Omental fat pad (tissue), 4 donors: ENCODE measurements around the gene GRIP2. TPM values are rescaled to one million over a fixed set of nuclear protein-coding genes. Genes with fewer than 3 reads are reported as not detected.

Experiments used
- ATAC-seq: fragments of 150-250 bp; one replicate; pipeline ENCODE4 v1.9.1; 2016; ENCODE audit warnings: mild to moderate bottlenecking, moderate library complexity; ENCODE audit not compliant: low FRiP score
- DNase-seq: peaks from one replicate; pipeline ENCODE4 v3.0.0-alpha.2; 2019; ENCODE audit warnings: low spot score
- small RNA-seq: library from RNA; depleted of rRNA; stranded (forward); fragments of <200 nt; gene quantifications from one replicate; pipeline ENCODE3, GENCODE V24; 2016
- total RNA-seq, 4 donors: library from RNA; depleted of rRNA; stranded (reverse); fragments of >200 nt; gene quantifications; one replicate each; pipeline ENCODE4 v1.1.0, GENCODE V29; 2016
- TF ChIP-seq, protein P1 (sequence below), 3 donors: fragments of 450-650 bp; IDR thresholded peaks; one replicate each; pipeline ENCODE4 v1.5.1; 2016 to 2017; ENCODE audit warnings: antibody characterized with exemption in 3 of 3, mild to moderate bottlenecking in 3 of 3, moderate library complexity in 2 of 3

The GRIP2 gene
- total RNA-seq, 4 donors from 2014 or later, result 0.69 to 2.6 (median 1.2) TPM

DNA sequence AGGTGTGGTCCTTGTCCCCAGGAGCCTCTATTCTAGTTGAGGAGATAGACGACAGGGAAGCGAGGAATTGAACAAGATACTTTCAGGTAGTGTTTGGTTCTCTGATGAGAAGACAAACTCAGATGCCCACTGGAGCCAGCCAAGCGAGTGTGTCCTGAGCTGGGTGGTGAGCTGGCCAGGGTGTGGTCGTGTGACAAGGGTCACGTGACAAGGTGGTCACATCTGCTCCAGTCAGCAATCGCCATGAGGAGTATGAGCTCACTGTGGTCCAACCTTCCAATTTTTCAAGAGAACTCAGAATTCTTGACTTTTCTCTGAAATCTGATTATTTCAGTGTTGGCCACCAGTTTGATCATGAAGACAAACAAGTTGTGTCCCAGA lies 98.2 kb downstream of the GRIP2 start:
- no peak for ATAC-seq
- DNase-seq, result no peak
- TF ChIP-seq, protein P1, sequence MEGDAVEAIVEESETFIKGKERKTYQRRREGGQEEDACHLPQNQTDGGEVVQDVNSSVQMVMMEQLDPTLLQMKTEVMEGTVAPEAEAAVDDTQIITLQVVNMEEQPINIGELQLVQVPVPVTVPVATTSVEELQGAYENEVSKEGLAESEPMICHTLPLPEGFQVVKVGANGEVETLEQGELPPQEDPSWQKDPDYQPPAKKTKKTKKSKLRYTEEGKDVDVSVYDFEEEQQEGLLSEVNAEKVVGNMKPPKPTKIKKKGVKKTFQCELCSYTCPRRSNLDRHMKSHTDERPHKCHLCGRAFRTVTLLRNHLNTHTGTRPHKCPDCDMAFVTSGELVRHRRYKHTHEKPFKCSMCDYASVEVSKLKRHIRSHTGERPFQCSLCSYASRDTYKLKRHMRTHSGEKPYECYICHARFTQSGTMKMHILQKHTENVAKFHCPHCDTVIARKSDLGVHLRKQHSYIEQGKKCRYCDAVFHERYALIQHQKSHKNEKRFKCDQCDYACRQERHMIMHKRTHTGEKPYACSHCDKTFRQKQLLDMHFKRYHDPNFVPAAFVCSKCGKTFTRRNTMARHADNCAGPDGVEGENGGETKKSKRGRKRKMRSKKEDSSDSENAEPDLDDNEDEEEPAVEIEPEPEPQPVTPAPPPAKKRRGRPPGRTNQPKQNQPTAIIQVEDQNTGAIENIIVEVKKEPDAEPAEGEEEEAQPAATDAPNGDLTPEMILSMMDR (IDR thresholded peaks at IDR 0.05), result no peak

DNA sequence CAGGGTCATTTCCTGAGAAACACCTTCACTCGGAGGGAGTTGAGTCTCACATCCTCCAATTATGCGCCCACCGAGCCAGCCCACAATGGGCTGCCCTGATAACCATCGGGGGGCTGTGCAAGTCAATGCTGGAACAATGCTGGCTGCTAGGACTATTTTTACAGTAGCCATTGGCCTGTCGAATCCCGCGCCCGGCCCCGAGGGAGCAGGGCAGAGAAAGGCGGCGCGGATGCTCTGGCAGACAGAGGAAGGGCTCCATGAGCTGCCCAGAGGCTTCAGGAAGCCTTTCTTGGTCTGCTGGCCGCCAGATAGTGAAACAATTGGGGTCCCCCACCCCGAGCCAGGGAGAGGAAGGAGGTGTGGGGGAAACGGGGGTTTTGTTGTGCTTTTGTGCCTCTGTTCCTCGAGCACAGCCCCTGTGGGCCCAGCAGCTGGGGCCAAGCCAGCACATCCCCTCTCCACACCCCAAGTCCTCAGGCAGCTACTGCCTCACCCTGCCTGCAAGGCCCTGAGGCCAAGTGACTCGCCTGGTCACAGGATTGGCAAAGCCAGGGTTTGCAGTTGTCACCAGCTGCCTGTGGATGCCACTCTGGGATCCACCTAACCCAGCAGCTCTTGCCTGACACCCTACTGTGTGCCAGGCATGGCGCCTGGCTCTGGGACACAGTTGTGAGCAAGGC lies 98.8 kb downstream of the GRIP2 start:
- no peak for ATAC-seq
- TF ChIP-seq, protein P1 (IDR thresholded peaks at IDR 0.05), result no peak

DNA sequence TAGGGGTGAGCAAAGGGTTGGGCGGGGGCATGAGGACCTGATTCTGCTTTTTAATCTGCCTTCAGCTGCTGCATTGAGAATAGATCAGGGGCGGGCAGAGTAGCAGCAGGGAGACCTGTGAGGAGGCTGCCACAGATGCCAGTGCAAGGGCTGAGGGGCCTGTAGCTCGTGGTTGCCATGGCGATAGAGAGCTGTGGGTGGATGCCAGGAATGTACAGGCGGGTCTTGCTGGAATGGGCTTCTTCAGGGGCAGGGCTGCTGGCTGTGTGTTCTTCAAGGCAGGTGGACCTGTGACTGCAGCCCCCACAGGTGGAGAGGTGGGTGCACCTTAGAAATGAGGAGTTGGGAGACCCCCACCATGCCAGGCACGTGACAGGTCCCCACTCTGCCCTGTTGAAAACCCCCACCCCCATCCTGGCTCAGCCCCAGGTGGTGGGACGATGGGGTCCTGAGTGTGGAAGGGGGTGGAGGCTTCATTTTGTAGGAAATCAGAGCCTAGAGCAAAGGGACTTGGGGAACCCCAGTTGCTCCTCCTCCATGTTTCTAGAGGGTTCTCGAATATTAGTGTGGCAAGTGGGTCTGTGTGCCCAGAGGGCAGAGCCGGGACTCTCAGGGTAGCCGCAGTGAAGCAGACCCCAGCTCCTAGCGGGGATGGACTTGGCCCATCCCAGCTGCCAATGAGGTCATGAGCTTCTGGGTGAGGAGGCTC lies 99.5 kb downstream of the GRIP2 start:
- no peak for DNase-seq
- no peak for ATAC-seq
- TF ChIP-seq, protein P1 (IDR thresholded peaks at IDR 0.05), result no peak

More for the DNA sequence above, 98.8 kb downstream of the GRIP2 start:
- no peak for DNase-seq

DNA sequence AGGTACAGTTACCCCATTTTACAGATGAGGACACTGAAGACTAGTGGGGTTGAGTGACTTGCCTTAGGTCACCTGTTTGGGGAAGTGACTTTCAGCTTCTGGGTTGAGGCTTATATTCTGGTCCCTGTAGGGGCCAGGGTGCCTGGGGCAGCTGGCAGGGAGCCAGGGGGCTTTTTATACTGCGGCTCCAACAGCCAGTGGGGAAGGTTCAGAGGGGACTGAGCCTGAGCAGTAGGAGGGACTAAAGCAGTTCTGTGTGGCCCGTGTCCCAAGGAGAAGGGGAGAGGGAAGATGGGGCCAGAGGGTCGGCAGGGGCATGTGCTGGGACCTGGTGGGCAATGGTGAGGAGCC lies 100.0 kb downstream of the GRIP2 start:
- DNase-seq (no peak), ATAC-seq (no peak)
- TF ChIP-seq, protein P1 (IDR thresholded peaks at IDR 0.05), result no peak

DNA sequence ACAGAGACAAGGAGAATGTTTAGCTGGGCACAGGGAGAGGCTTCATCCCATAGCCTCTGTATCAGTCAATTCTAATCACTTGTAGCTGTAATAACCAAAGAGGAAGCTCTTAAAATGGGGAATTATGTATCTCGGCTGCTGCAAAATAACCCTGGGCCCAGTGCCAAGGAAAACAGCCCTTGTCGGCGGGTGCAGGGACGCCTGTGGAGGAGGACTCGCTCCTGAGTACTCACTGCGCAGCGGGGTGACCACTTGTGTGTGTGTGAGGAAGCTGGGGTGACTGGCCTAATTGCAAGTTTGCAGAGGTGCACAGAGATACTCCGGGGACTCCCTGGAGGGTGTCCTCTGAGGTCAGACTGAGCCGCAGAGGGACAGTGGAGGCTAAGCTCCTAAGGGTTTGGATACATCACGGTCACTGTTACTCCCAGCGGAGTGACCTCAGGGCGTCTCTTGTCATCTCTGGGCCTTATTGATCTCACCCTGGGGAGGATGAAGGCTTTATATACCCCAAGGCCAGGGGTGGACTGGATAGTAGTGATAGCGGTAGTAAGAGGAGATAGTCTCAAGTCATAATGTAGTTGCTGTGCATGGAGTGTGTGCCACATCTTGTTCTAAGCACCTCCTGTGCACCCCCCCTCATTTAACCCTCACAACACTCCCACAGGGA lies 100.5 kb downstream of the GRIP2 start:
- DNase-seq (no peak), ATAC-seq (no peak)
- TF ChIP-seq, protein P1 (IDR thresholded peaks at IDR 0.05), result no peak

Small RNAs within 50 kb of the gene (small RNA-seq; reads per million reads assigned to genes)
- not detected for gene RNU6-905P

Other genes with a start within 250 kb of the GRIP2 start
- gene SLC6A6, start 137.7 kb downstream of the GRIP2 start, total RNA-seq, result 10 to 100 TPM; 35.7 to 75.2 (median 56.4) TPM
- gene CCDC174, start 111.4 kb upstream of the GRIP2 start, total RNA-seq, result 10 to 100 TPM; 11.0 to 28.1 (median 16.2) TPM
- gene C3orf20, start 134.8 kb upstream of the GRIP2 start, total RNA-seq, result under 1 TPM in 2 of 4 donors, not detected in 2; 0.12 to 0.28 TPM